ENCODE results near the gene YOD1. TPM values are rescaled to one million over a fixed set of nuclear protein-coding genes. Genes with fewer than 3 reads are reported as not detected.
A peak's percentile ranks its signal among the peaks of the same experiment; 100 is the strongest.

Gene YOD1
- total and polyA plus RNA-seq, 2 of the 13 experiments (the other 11 are each of a cell fraction or from before 2014, with no cell fraction given): 3.4 to 9.1 TPM

- TF ChIP-seq THAP9 (CRISPR knock-in tag; IDR thresholded peaks at IDR 0.05; ENCODE audit: borderline replicate concordance): no peak
- no peak for TF ChIP-seq TFDP2 (CRISPR knock-in tag; IDR thresholded peaks at IDR 0.05)
- peak; percentile 82 for TF ChIP-seq MIXL1 (CRISPR knock-in tag; IDR thresholded peaks at IDR 0.05)
- TF ChIP-seq ZNF30 (CRISPR knock-in tag; IDR thresholded peaks at IDR 0.05): no peak
- no peak for TF ChIP-seq CBX1 (IDR thresholded peaks at IDR 0.05; ENCODE audit: low read depth)
- TF ChIP-seq ZNF556 (CRISPR knock-in tag; IDR thresholded peaks at IDR 0.05; ENCODE audit: borderline replicate concordance): no peak
- TF ChIP-seq ATF5 (CRISPR knock-in tag; IDR thresholded peaks at IDR 0.05; ENCODE audit: low read depth): no peak
- peak; percentile 68; the same call in 1 of the 2 replicates for TF ChIP-seq ZGPAT (CRISPR knock-in tag; IDR thresholded peaks at IDR 0.05)
- TF ChIP-seq SATB2 (CRISPR knock-in tag; IDR thresholded peaks at IDR 0.05): peak; percentile 75; the same call in 1 of the 2 replicates
- TF ChIP-seq ZFP41 (CRISPR knock-in tag; IDR thresholded peaks at IDR 0.05; ENCODE audit: borderline replicate concordance): no peak
- TF ChIP-seq ZNF318 (CRISPR knock-in tag; IDR thresholded peaks at IDR 0.05): no peak
- TF ChIP-seq DR1 (CRISPR knock-in tag; IDR thresholded peaks at IDR 0.05): no peak
- no peak for TF ChIP-seq SNAPC2 (CRISPR knock-in tag; IDR thresholded peaks at IDR 0.05)
- TF ChIP-seq PPARG (CRISPR knock-in tag; conservative IDR thresholded peaks at IDR 0.05): peak; percentile 32; the same call in 1 of the 2 replicates
- TF ChIP-seq HNRNPL (IDR thresholded peaks at IDR 0.05; ENCODE audit: low read depth, low read length): 0 out of 2 replicates have a peak, but pooled peaks have one; percentile 25
Measured at GRCh38 chr1:207025146-207025880, 25.7 kb downstream of the YOD1 start (continued).
